GM19351 (cell line): ENCODE data around the gene CAV1.

Experiments
- ATAC-seq: cut with Tn5 transposase; IDR thresholded peaks from one replicate; pipeline ENCODE4 v1.9.1; 2021; ENCODE audit warnings: mild to moderate bottlenecking, moderate library complexity; ENCODE audit not compliant: unreplicated experiment

The CAV1 gene

GRCh38 chr7:116528008-116528789 lies 3.4 kb downstream of the CAV1 start:
- ATAC-seq: no peak

- no peak for ATAC-seq
Observed at GRCh38 chr7:116529250-116529649, 4.4 kb downstream of the CAV1 start.

GRCh38 chr7:116530107-116530820 lies 5.4 kb downstream of the CAV1 start:
- ATAC-seq: no peak

GRCh38 chr7:116532102-116532688 lies 7.4 kb downstream of the CAV1 start:
- ATAC-seq: no peak

GRCh38 chr7:116534790-116535189 lies 10.0 kb downstream of the CAV1 start:
- ATAC-seq: no peak

- no peak for ATAC-seq
Observed at GRCh38 chr7:116535416-116535815, 10.6 kb downstream of the CAV1 start.

- ATAC-seq: no peak
Observed at GRCh38 chr7:116538138-116538537, 13.3 kb downstream of the CAV1 start.

GRCh38 chr7:116539879-116540278 lies 15.0 kb downstream of the CAV1 start:
- no peak for ATAC-seq

GRCh38 chr7:116540743-116541142 lies 15.9 kb downstream of the CAV1 start:
- no peak for ATAC-seq

GRCh38 chr7:116541951-116542350 lies 17.1 kb downstream of the CAV1 start:
- no peak for ATAC-seq

GRCh38 chr7:116542618-116543017 lies 17.8 kb downstream of the CAV1 start:
- no peak for ATAC-seq

GRCh38 chr7:116543664-116544063 lies 18.8 kb downstream of the CAV1 start:
- ATAC-seq: peak; percentile 29

- no peak for ATAC-seq
Observed at GRCh38 chr7:116544487-116544886, 19.7 kb downstream of the CAV1 start.

GRCh38 chr7:116545411-116545993 lies 20.7 kb downstream of the CAV1 start:
- ATAC-seq: no peak

- ATAC-seq: no peak
Observed at GRCh38 chr7:116546054-116546453, 21.2 kb downstream of the CAV1 start.

- ATAC-seq: no peak
Observed at GRCh38 chr7:116546916-116547315, 22.1 kb downstream of the CAV1 start.

- ATAC-seq: no peak
Observed at GRCh38 chr7:116547347-116547746, 22.5 kb downstream of the CAV1 start.

GRCh38 chr7:116548506-116548905 lies 23.7 kb downstream of the CAV1 start:
- peak; percentile 96 for ATAC-seq

GRCh38 chr7:116549370-116549769 lies 24.5 kb downstream of the CAV1 start:
- ATAC-seq: no peak

- no peak for ATAC-seq
Observed at GRCh38 chr7:116551692-116552091, 26.9 kb downstream of the CAV1 start.

- ATAC-seq: no peak
Observed at GRCh38 chr7:116552602-116553001, 27.8 kb downstream of the CAV1 start.
